Ovary (tissue), 9 donors: ENCODE data around the gene ASCC3. TPM values are rescaled to one million over a fixed set of nuclear protein-coding genes. Genes with fewer than 3 reads are reported as not detected.

Source experiments
- DNase-seq, 5 donors: peaks; one replicate each; pipeline ENCODE4 v3.0.0-alpha.2; 2019 to 2020
- H3K27ac ChIP-seq, 2 donors: fragments of 200-600 bp; one replicate each; pipeline versions ENCODE4 v1.5.1 to v1.8.0; 2019 to 2022
- H3K27me3 ChIP-seq: fragments of 200-600 bp; one replicate; pipeline ENCODE4 v1.8.0; 2022
- H3K36me3 ChIP-seq: fragments of 200-600 bp; sonication (generic); one replicate; pipeline ENCODE4 v1.5.1; 2019
- H3K4me1 ChIP-seq: one replicate; pipeline ENCODE4 v1.8.1; 2013; ENCODE audit warnings: mild to moderate bottlenecking, moderate library complexity; ENCODE audit not compliant: insufficient read depth
- H3K4me3 ChIP-seq: fragments of 200-600 bp; sonication (generic); one replicate; pipeline ENCODE4 v1.5.1; 2017
- H3K9me3 ChIP-seq, 2 donors: fragments of 200-600 bp in 1 of 2; sonication (generic) in 1 of 2; one replicate each; pipeline versions ENCODE4 v1.5.1 to v1.8.1; 2013 to 2019; ENCODE audit warnings: mild to moderate bottlenecking in 1 of 2, moderate library complexity in 1 of 2
- CTCF ChIP-seq, 3 donors: fragments of 450-650 bp in 2 of 3; fragments of 200-600 bp in 1 of 3; IDR thresholded peaks; one replicate each; pipeline versions ENCODE4 v1.5.1 to v1.8.0; 2016 to 2022; ENCODE audit warnings: antibody characterized with exemption in 3 of 3, mild to moderate bottlenecking in 1 of 3
- EP300 ChIP-seq: sonication (generic); formaldehyde crosslinking; IDR thresholded peaks from one replicate; pipeline ENCODE4 v1.6.1; 2017; ENCODE audit warnings: antibody characterized with exemption
- POLR2A ChIP-seq: fragments of 450-650 bp; IDR thresholded peaks from one replicate; pipeline ENCODE4 v1.6.1; 2017; ENCODE audit warnings: antibody characterized with exemption, mild to moderate bottlenecking, moderate library complexity
- WGBS, 3 donors: extraction: QIAGEN DNeasy Blood & Tissue Kit in 1 of 3; methylation state at CpG; one replicate each; pipeline versions ENCODE4 v1.1.5 to v1.1.7; 2013 to 2017; 5-methylcytosine and 5-hydroxymethylcytosine counted together
- intact Hi-C, 4 donors: fragments of 100-400 bp; cut with DNase I; formaldehyde crosslinking; loops; one replicate each; pipeline versions ENCODE4 v1.11.0 to v1.15.1; 2022 to 2023
- polyA plus RNA-seq, 2 donors: library from polyadenylated mRNA; stranded (reverse); fragments of 200-250 nt in 1 of 2; fragments of 350-450 nt in 1 of 2; fragmentation: Illumina TruSeq in 1 of 2; extraction: RNeasy Lipid Tissue Mini Kit (QIAGEN cat#74804) in 1 of 2; gene quantifications; one replicate each; pipeline ENCODE4 v1.2.3, GENCODE V29; 2013 to 2014
- total RNA-seq, 7 donors: library from RNA; depleted of rRNA in 2 of 7; stranded (reverse); fragments of >200 nt in 2 of 7; fragmentation: NEBNext Ultra II Directional in 3 of 7; extraction: Animal tissue kit (Norgen Biotek cat#: 25700) in 3 of 7; gene quantifications; one replicate each; pipeline versions ENCODE4 v1.1.0 to v1.2.4, GENCODE V29; 2016 to 2023
- donor health status: DM: no; HTN: no; CAD: no; lungs with moderate emphysema.
- donor health status: DM: no; HTN: no; CAD: no.
- donor health status: Bipolar disorder and iron deficiency.
- donor health status: DM: yes; HTN: yes; CAD: no.
- donor health status: DM: no; HTN: no; CAD: no.
- donor health status: DM: yes; HTN: yes; CAD: no.

The ASCC3 gene
- total and polyA plus RNA-seq, 9 donors: 8.2 to 34.2 (median 22.0) TPM

GRCh38 chr6:100464162-100464851 is 416.8 kb downstream of the ASCC3 start:
- WGBS, 3 donors: 3 to 9% (median 6%) methylated on average over 46 of the region's 46 CpGs
- Histone ChIP-seq H3K4me3 (no peak overlapping the region), H3K4me1 (no peaks in the 10 kb centered on the region), H3K27me3 (no peaks in the 10 kb centered on the region), H3K36me3 (no peaks in the 10 kb centered on the region), H3K27ac (no peak overlapping the region), H3K9me3 (no peaks in the 10 kb centered on the region)
- TF ChIP-seq EP300: no peak
- TF ChIP-seq POLR2A: no peak
- TF ChIP-seq CTCF (IDR thresholded peaks at IDR 0.05): no peak
- intact Hi-C loops: no loop called here
- no peak for DNase-seq

- no peaks in the 10 kb centered on the region for H3K36me3 ChIP-seq
- TF ChIP-seq POLR2A: no peak
- no peak for TF ChIP-seq EP300
- no peak for TF ChIP-seq CTCF (IDR thresholded peaks at IDR 0.05)
- WGBS, 3 donors: 6 to 9% (median 8%) methylated on average over 24 of the region's 24 CpGs
- DNase-seq: no peak
- no peak overlapping the region for H3K4me3 ChIP-seq
- no peak overlapping the region for H3K27ac ChIP-seq
- intact Hi-C loops: no loop called here
- no peaks in the 10 kb centered on the region for H3K27me3 ChIP-seq
- H3K4me1 ChIP-seq: no peaks in the 10 kb centered on the region
- no peaks in the 10 kb centered on the region for H3K9me3 ChIP-seq
Observed at GRCh38 chr6:100463630-100464161, 417.4 kb downstream of the ASCC3 start.

GRCh38 chr6:100462706-100463629 is 418.2 kb downstream of the ASCC3 start:
- WGBS, 3 donors: 13 to 17% (median 15%) methylated on average over 13 of the region's 13 CpGs

More at GRCh38 chr6:100462706-100463629, 418.2 kb downstream of the ASCC3 start:
- no peak for DNase-seq
- Histone ChIP-seq H3K27ac (no peak overlapping the region), H3K4me1 (no peaks in the 10 kb centered on the region), H3K36me3 (no peaks in the 10 kb centered on the region), H3K27me3 (no peaks in the 10 kb centered on the region), H3K9me3 (no peaks in the 10 kb centered on the region), H3K4me3 (no peak overlapping the region)
- TF ChIP-seq CTCF (IDR thresholded peaks at IDR 0.05): no peak
- TF ChIP-seq EP300: no peak
- TF ChIP-seq POLR2A: no peak
- intact Hi-C loops: no loop called here
